ENCODE data around the gene BAZ1B.

DNA sequence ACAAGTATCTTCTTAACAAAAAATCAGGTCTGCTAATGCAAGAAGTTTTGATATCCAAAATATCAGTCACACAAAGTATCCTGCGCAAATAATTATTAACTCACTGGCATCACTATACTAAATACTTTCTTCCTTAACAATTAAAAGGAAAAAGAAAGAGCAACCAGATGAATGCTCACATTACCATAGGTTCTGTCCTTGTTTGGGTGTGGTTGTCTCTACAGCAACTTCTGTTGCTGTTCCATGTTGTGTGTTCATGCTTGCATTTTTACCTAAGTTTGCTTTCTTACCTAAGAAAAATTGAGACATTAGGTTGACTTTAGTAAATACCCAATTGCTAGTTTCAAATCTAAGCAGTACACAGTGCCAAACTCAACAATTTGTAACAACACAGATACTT lies 56.0 kb downstream of the BAZ1B start:
- TF ChIP-seq, protein P1, sequence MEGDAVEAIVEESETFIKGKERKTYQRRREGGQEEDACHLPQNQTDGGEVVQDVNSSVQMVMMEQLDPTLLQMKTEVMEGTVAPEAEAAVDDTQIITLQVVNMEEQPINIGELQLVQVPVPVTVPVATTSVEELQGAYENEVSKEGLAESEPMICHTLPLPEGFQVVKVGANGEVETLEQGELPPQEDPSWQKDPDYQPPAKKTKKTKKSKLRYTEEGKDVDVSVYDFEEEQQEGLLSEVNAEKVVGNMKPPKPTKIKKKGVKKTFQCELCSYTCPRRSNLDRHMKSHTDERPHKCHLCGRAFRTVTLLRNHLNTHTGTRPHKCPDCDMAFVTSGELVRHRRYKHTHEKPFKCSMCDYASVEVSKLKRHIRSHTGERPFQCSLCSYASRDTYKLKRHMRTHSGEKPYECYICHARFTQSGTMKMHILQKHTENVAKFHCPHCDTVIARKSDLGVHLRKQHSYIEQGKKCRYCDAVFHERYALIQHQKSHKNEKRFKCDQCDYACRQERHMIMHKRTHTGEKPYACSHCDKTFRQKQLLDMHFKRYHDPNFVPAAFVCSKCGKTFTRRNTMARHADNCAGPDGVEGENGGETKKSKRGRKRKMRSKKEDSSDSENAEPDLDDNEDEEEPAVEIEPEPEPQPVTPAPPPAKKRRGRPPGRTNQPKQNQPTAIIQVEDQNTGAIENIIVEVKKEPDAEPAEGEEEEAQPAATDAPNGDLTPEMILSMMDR (IDR thresholded peaks at IDR 0.05) = no peak
- no peak for TF ChIP-seq EP300 (IDR thresholded peaks at IDR 0.05)
- TF ChIP-seq POLR2AphosphoS5 (IDR thresholded peaks at IDR 0.05) = no peak

Measured in stomach (tissue), 4 donors.